GM03348 (cell line): ENCODE results near the gene CCR7.

Experiments
- DNase-seq: peaks from one replicate; pipeline ENCODE4 v3.0.0; 2012; ENCODE audit warnings: low spot score

The CCR7 gene

GRCh38 chr17:40516581-40517285 is 48.5 kb downstream of the CCR7 start:
- peak; percentile 51 for DNase-seq

- DNase-seq, result no peak
Measured at GRCh38 chr17:40515491-40516041, 49.7 kb downstream of the CCR7 start.

- DNase-seq, result no peak
Measured at GRCh38 chr17:40515011-40515410, 50.3 kb downstream of the CCR7 start.

DNA sequence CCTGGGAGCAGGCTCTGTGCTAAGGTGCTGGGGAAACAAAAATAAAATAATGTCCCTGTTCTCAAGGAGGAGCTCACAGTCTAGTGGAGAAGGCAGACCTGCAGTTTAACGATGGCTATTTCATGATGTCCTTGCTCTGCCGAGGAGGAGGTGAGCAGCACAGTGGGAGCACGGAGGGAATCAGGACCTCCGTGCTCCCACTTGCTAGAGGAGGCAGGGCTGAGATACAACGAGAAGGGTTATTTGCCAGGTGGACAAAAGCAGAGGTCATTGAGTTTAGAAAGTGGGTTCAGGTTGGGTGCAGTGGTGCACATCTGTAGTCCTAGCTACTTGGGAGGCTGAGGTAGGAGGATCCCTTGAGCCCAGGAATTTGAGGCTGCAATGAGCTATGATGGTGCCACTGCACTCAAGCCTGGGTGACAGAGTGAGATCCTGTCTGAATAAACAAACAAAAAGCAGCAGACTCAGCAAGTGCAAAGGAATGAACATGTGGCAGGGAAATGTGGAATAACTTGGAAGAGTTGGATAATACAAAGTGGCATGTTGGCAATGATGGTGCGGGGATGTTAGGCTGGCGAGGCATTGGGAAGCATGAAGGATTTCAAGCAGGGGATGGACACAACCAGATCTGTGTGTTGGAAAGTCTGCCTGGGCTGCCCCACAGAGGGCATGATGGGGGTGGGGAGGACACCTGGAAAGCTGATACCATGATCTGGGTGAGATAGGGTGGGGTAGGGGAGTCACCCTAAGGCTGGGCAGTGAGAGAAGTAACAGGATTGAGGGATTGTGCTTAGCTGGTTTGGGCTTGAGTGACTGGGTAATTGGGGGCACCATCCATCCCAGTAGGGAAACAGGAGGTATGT is 51.0 kb downstream of the CCR7 start:
- no peak for DNase-seq

DNA sequence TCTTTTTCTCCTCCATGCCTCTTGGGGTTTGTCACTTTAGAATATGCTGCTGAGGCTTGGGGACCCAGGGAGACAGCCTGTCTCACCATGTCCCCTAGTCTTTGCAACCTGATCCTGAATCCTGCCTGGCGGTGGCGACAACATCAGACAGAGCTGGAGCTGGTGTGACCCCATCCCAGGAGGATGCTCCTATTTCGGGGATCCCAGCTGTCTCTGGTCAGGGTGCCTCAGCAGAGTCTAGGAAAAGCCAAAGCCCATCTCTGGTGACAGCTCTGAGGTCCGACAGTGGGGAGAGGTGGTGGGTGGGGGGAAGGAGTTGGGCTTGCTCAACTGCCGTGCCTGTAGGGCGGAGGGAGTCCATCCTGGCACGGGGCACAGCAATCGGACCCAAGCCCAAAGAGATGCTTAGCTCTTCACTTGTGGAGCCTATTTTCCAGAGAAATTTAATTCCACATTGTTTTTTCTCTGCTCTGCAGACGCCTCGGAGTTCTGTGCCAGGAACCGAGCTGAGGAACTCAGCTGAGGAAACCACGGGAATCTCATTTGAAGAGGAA is 53.5 kb downstream of the CCR7 start:
- DNase-seq, result no peak

- DNase-seq, result no peak
Measured at GRCh38 chr17:40511136-40511535, 54.1 kb downstream of the CCR7 start.

DNA sequence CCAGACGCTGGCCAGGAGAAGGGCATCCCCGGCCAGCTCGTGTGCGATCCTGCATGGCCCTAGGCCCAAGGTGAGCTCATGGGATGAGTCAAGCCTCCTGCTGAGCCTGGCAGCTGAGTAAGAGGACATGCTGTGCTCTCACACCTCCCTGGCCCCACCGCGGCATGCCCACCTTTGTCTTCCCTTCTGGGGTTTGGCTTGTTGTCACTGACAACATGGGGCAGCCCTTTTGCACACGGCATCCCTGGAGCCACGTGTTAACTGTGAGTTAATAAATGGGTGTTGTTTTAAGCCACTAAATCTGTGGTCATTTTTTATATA is 55.0 kb downstream of the CCR7 start:
- DNase-seq, result no peak

- no peak for DNase-seq
Measured at GRCh38 chr17:40509626-40510327, 55.5 kb downstream of the CCR7 start.

GRCh38 chr17:40506786-40507185 is 58.5 kb downstream of the CCR7 start:
- no peak for DNase-seq
